ENCODE data around the gene KL. TPM values are rescaled to one million over a fixed set of nuclear protein-coding genes. Genes with fewer than 3 reads are reported as not detected.

KL gene
- total and polyA plus RNA-seq, 2 experiments from 2014 or later: 0.03 TPM; not detected in 1

DNA sequence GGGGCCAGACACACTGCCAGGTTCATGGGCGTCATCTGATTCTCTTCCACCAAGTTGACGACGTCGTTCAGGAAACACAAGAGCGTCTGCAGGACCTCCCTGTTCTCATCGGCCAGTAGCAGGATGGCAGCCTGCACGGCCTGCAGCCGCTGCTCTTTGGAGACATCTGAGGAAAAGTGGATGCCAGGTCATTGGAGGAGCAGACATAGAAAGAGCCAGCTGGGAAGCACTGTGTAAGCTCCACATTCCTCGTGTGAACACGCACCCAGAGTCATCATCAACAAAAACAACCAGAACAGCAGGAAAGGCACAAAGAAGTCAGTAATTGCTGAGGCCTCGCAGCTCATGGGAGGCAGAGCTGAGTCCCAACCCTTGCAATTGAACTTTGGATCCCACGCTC, 96.5 kb downstream of the KL start (continued):
- TF ChIP-seq ZNF462 (CRISPR knock-in tag; IDR thresholded peaks at IDR 0.05) (no peak), JUNB (IDR thresholded peaks at IDR 0.05; ENCODE audit: unreplicated experiment) (no peak)

DNA sequence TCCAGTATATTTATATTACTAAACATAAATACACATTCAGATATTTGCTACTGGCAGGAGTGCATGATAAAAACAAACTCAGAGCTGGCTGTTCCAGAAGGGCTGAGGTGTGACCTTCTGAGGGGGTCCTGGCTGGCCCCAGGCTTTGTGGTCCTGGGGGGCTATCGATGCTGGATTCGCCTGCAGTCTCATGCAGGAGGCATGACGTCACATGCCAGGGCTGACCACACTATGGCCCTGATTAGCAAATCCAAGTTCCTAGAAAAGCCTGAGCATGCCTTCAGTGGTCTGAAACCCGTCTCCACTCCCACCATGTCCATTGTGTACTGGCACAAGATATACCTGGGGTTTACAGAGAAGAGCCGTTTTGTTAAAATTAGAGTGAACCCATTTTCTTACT, 97.9 kb downstream of the KL start:
- H3K36me3 Mint-ChIP-seq (ENCODE audit: low read depth): peaks cover 2% of the 10 kb centered on the region; the same call in 1 of the 3 replicates
- Histone ChIP-seq H3F3A (replicated peaks; ENCODE audit: low read depth) (no peaks in the 10 kb centered on the region), H3K27me3 (ENCODE audit: insufficient read depth) (no peaks in the 10 kb centered on the region), H3K4me1 (ENCODE audit: insufficient read depth) (no peaks in the 10 kb centered on the region), H3K79me2 (replicated peaks; ENCODE audit: insufficient read depth) (no peaks in the 10 kb centered on the region), H4K20me1 (replicated peaks; ENCODE audit: insufficient read depth) (no peaks in the 10 kb centered on the region), H3K4me3 (no peak overlapping the region), H3K9me2 (ENCODE audit: insufficient read depth) (0 out of 2 replicates have a peak, but pooled peaks cover 2% of the 10 kb centered on the region), H3K36me3 (ENCODE audit: insufficient read depth) (no peaks in the 10 kb centered on the region), H3K4me2 (no peak overlapping the region), H3K27ac (ENCODE audit: low read depth) (no peak overlapping the region), H2AFZ (no peak overlapping the region)
- H3K4me1 Mint-ChIP-seq: peaks cover 1% of the 10 kb centered on the region; the same call in 1 of the 3 replicates
- H3K9me3 Mint-ChIP-seq: no peaks in the 10 kb centered on the region
- DNase-seq (ENCODE audit: low spot score) (no peak), ATAC-seq (no peak)
- H3K27me3 Mint-ChIP-seq (ENCODE audit: insufficient read depth, low read depth, poor library complexity): peaks cover 2% of the 10 kb centered on the region
- no peak overlapping the region for H3K4me3 Mint-ChIP-seq
- no peak overlapping the region for H3K27ac Mint-ChIP-seq
- no peak for TF ChIP-seq NANOG (IDR thresholded peaks at IDR 0.05; ENCODE audit: borderline replicate concordance)
- TF ChIP-seq STAT1 (IDR thresholded peaks at IDR 0.05; ENCODE audit: unreplicated experiment): no peak
- TF ChIP-seq, protein P1, sequence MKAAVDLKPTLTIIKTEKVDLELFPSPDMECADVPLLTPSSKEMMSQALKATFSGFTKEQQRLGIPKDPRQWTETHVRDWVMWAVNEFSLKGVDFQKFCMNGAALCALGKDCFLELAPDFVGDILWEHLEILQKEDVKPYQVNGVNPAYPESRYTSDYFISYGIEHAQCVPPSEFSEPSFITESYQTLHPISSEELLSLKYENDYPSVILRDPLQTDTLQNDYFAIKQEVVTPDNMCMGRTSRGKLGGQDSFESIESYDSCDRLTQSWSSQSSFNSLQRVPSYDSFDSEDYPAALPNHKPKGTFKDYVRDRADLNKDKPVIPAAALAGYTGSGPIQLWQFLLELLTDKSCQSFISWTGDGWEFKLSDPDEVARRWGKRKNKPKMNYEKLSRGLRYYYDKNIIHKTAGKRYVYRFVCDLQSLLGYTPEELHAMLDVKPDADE (IDR thresholded peaks at IDR 0.05): no peak
- no peak for TF ChIP-seq EZH2phosphoT487 (IDR thresholded peaks at IDR 0.05; ENCODE audit: unreplicated experiment)
- no peak for TF ChIP-seq ZNF114 (CRISPR knock-in tag; IDR thresholded peaks at IDR 0.05)
- TF ChIP-seq EZH2 (IDR thresholded peaks at IDR 0.05; ENCODE audit: low read depth, unreplicated experiment): no peak
- no peak for TF ChIP-seq ZNF331 (CRISPR knock-in tag; IDR thresholded peaks at IDR 0.05; ENCODE audit: low read depth)
- no peak for TF ChIP-seq REST (IDR thresholded peaks at IDR 0.05; ENCODE audit: unreplicated experiment)
- no peak for TF ChIP-seq CTCF (conservative IDR thresholded peaks at IDR 0.05; ENCODE audit: low read depth in 2 of 2)
- TF ChIP-seq JUNB (IDR thresholded peaks at IDR 0.05; ENCODE audit: unreplicated experiment): no peak
